Adrenal gland (tissue), 5 donors: Measurements from ENCODE around the gene TMEM170A.

ENCODE experiments used
- CTCF ChIP-seq, 6 experiments: fragments of 450-650 bp in 4 of 6; fragments of 200-600 bp in 2 of 6; sonication (generic) in 1 of 6; IDR thresholded peaks; 1 replicate in 5 of 6; 2 replicates in 1 of 6; pipeline versions ENCODE4 v1.5.1 to v1.8.0; 2016 to 2021; ENCODE audit warnings: antibody characterized with exemption in 6 of 6, mild to moderate bottlenecking in 2 of 6, moderate library complexity in 1 of 6
- POLR2A ChIP-seq, 2 donors: fragments of 450-650 bp; IDR thresholded peaks; one replicate each; pipeline ENCODE4 v1.6.1; 2017; ENCODE audit warnings: antibody characterized with exemption in 2 of 2, mild to moderate bottlenecking in 2 of 2, moderate library complexity in 1 of 2
- donor health status: DM: no; HTN: no; CAD: no.

GRCh38 chr16:75433732-75434413 is 30.6 kb downstream of the TMEM170A start:
- no peak for TF ChIP-seq CTCF (IDR thresholded peaks at IDR 0.05)
- peak; percentile 22 to 68 for TF ChIP-seq POLR2A (IDR thresholded peaks at IDR 0.05)
